Measurements from ENCODE around the gene TOX3. TPM values are rescaled to one million over a fixed set of nuclear protein-coding genes. Genes with fewer than 3 reads are reported as not detected.

The TOX3 gene
- total RNA-seq, 1 experiment from 2014 or later: 20.2 TPM

- DNase-seq: no peak
- Histone ChIP-seq H4K8ac (replicated peaks; ENCODE audit: insufficient read length, low read depth, low read length) (no peak overlapping the region), H2AFZ (ENCODE audit: low read length) (no peak overlapping the region), H3K27me3 (ENCODE audit: insufficient read depth, low read length) (no peaks in the 10 kb centered on the region), H3K4me2 (ENCODE audit: insufficient read depth, insufficient read length, low read length) (no peak overlapping the region), H3K23ac (ENCODE audit: insufficient read length, low read depth, low read length) (no peak overlapping the region), H3K14ac (ENCODE audit: insufficient read depth, low read length) (no peak overlapping the region), H2BK20ac (ENCODE audit: low read depth, low read length, poor library complexity, severe bottlenecking) (no peak overlapping the region), H3K56ac (ENCODE audit: insufficient read length, low read depth, low read length) (no peak overlapping the region), H3K4ac (ENCODE audit: low read depth, low read length) (no peak overlapping the region), H2BK5ac (ENCODE audit: insufficient read length, low read length) (no peak overlapping the region), H2BK120ac (ENCODE audit: low read depth, low read length, poor library complexity, severe bottlenecking) (no peak overlapping the region), H3K27ac (ENCODE audit: insufficient read length, low read depth, low read length) (no peak overlapping the region), H4K5ac (ENCODE audit: insufficient read length, low read depth, low read length) (no peak overlapping the region), H4K91ac (ENCODE audit: insufficient read length, low read depth, low read length) (no peak overlapping the region), H2BK12ac (ENCODE audit: insufficient read length, low read depth, low read length) (no peak overlapping the region), H3K9ac (ENCODE audit: extremely low read depth, insufficient read length, low read length) (no peak overlapping the region), H3K23me2 (ENCODE audit: insufficient read length, low read depth, low read length, poor library complexity, severe bottlenecking) (no peaks in the 10 kb centered on the region), H3K79me1 (ENCODE audit: insufficient read depth, low read depth, low read length, poor library complexity, severe bottlenecking) (no peaks in the 10 kb centered on the region), H3T11ph (ENCODE audit: low read length) (no peak overlapping the region), H3K18ac (ENCODE audit: insufficient read length, low read depth, low read length) (no peak overlapping the region), H2AK5ac (ENCODE audit: insufficient read length, low read length) (no peak overlapping the region), H3K4me1 (ENCODE audit: insufficient read depth, low read length) (no peaks in the 10 kb centered on the region), H2BK15ac (ENCODE audit: low read depth, low read length) (no peak overlapping the region), H4K20me1 (ENCODE audit: control insufficient read depth, insufficient read depth, insufficient read length) (no peaks in the 10 kb centered on the region), H3K79me2 (ENCODE audit: insufficient read depth, low read length) (no peaks in the 10 kb centered on the region), H3K9me3 (ENCODE audit: control insufficient read depth, low read depth, low read length) (no peaks in the 10 kb centered on the region)
- no peak for TF ChIP-seq CTCF (conservative IDR thresholded peaks at IDR 0.05)
- Mint-ChIP-seq H3K36me3 (ENCODE audit: insufficient read depth in 1 of 3, low read depth in 3 of 3) (no peaks in the 10 kb centered on the region), H3K27ac (no peak overlapping the region), H3K9me3 (no peaks in the 10 kb centered on the region; a peak in 2 of 5 replicates), H3K4me3 (no peak overlapping the region), H3K4me1 (peaks cover 0 to 2% of the 10 kb centered on the region in 2 experiments; a peak in 1 of 4 replicates), H3K27me3 (ENCODE audit: low read depth) (no peaks in the 10 kb centered on the region)
- no CpG with 5 or more reads among the region's 2 CpGs for WGBS (ENCODE audit: extremely low coverage, insufficient read length, low lambda C conversion rate)
Observed at GRCh38 chr16:52586159-52586558, 39.2 kb upstream of the TOX3 start.

All from H9 (cell line).